Gastrocnemius medialis (tissue), 4 donors: ENCODE measurements around the gene SWT1.
"Not testable (repeated sequence)": the region's sequence is repeated elsewhere in the genome, so short reads cannot be mapped to it uniquely, and the experiment has no call there.

Source experiments
- POLR2A ChIP-seq, 2 donors: fragments of 450-650 bp; IDR thresholded peaks; one replicate each; pipeline ENCODE4 v1.6.1; 2017; ENCODE audit warnings: antibody characterized with exemption in 2 of 2, mild to moderate bottlenecking in 2 of 2, moderate library complexity in 2 of 2
- TF ChIP-seq, protein P1 (sequence below), 5 experiments: fragments of 450-650 bp in 3 of 5; fragments of 200-600 bp in 2 of 5; sonication (generic) in 2 of 5; IDR thresholded peaks in 4 of 5; conservative IDR thresholded peaks in 1 of 5; 1 replicate in 4 of 5; 2 replicates in 1 of 5; pipeline ENCODE4 v1.5.1; 2016 to 2019; ENCODE audit warnings: antibody characterized with exemption in 5 of 5, mild to moderate bottlenecking in 3 of 5, moderate library complexity in 3 of 5

GRCh38 chr1:185234183-185234582 is 77.2 kb downstream of the SWT1 start:
- TF ChIP-seq POLR2A (IDR thresholded peaks at IDR 0.05): not testable (repeated sequence)
- TF ChIP-seq, protein P1, sequence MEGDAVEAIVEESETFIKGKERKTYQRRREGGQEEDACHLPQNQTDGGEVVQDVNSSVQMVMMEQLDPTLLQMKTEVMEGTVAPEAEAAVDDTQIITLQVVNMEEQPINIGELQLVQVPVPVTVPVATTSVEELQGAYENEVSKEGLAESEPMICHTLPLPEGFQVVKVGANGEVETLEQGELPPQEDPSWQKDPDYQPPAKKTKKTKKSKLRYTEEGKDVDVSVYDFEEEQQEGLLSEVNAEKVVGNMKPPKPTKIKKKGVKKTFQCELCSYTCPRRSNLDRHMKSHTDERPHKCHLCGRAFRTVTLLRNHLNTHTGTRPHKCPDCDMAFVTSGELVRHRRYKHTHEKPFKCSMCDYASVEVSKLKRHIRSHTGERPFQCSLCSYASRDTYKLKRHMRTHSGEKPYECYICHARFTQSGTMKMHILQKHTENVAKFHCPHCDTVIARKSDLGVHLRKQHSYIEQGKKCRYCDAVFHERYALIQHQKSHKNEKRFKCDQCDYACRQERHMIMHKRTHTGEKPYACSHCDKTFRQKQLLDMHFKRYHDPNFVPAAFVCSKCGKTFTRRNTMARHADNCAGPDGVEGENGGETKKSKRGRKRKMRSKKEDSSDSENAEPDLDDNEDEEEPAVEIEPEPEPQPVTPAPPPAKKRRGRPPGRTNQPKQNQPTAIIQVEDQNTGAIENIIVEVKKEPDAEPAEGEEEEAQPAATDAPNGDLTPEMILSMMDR (IDR thresholded peaks at IDR 0.05 in 4 of 5, conservative IDR thresholded peaks at IDR 0.05 in 1 of 5): not testable (repeated sequence)
